ENCODE results near the gene RIN2.
"Not testable (repeated sequence)": the region's sequence is repeated elsewhere in the genome, so short reads cannot be mapped to it uniquely, and the experiment has no call there.

Gene RIN2

DNA sequence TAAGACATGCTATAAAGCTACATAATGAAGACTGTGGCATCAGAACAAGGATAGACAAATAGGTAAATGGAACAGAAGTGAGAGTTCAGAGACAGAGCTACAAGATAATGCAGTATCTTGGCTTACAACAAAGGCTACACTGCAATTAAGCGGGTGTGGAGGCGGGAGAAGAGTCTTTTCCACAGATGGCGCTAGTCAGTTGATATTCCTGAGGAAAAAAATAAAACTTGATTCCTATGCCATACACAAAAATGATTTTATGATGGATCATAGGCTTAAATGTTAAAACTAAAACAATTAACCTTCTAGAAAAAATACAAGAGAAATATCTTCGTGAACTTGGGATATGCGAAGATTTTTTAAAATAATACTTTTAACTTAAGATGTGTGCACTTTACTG lies 31.0 kb downstream of the RIN2 start:
- DNase-seq (ENCODE audit: low read depth) = no peak

DNA sequence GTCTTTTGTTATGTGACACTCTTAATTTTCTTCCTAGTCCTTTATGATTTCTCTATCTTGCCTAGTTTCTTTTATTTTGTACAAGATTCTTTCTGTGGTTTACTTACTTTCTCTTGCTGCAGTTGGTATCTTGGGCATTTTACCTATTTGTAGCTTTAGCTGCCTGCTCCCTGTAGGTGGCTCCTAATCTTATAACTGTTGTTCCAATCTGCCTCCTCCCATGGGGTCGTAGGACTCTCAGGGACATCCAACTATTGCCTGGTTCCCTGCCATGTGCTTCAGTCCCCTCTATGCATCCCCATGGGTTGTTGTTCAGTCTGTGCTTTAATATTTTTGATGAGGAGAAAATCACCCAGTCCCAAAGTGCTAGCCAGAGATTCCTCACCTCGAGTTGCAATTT lies 31.4 kb downstream of the RIN2 start:
- no peak for DNase-seq (ENCODE audit: low read depth)

DNA sequence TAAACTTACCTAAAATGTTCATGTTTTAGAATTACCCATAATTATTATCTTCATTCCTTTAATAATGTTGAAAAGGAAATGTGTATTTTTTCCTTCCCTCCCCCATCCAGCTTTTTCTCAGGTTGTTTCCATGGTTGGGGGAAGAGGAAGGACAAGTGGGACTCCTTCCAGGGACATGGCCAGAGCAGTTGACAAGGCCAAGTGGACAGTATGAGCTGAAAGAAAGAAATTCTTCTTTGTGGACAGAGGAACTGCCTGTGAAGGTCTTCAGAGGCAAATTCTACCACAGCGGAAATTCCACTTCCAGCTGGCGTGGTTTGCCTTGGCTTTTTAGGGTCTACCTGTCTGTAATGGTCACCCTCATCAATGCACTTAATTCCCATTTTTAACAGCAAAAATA lies 33.8 kb downstream of the RIN2 start:
- DNase-seq (ENCODE audit: low read depth) = no peak

GRCh38 chr20:19793716-19794115 lies 35.7 kb downstream of the RIN2 start:
- no peak for DNase-seq (ENCODE audit: low read depth)

- DNase-seq (ENCODE audit: low read depth) = no peak
Observed at GRCh38 chr20:19794941-19795340, 36.9 kb downstream of the RIN2 start.

GRCh38 chr20:19799325-19799724 lies 41.3 kb downstream of the RIN2 start:
- no peak for DNase-seq (ENCODE audit: low read depth)

DNA sequence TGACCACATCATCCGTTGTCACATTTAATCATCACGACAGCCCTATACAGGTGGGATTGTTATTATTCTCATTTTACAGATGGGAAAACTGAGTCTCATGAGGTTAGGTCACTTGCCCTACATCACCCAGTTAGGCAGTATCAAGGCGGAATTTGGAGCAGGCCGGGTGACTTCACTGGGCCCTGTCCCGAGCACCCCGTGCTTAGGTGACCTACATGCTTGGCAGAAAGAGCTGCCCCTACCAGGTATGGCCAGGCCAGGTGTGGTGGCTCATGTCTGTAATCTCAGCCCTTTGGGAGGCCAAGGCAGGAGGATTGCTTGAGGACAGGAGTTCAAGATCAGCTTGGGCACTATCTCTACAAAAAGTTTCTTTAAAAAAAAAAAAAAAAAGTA lies 44.0 kb downstream of the RIN2 start:
- no peak for DNase-seq (ENCODE audit: low read depth)

DNA sequence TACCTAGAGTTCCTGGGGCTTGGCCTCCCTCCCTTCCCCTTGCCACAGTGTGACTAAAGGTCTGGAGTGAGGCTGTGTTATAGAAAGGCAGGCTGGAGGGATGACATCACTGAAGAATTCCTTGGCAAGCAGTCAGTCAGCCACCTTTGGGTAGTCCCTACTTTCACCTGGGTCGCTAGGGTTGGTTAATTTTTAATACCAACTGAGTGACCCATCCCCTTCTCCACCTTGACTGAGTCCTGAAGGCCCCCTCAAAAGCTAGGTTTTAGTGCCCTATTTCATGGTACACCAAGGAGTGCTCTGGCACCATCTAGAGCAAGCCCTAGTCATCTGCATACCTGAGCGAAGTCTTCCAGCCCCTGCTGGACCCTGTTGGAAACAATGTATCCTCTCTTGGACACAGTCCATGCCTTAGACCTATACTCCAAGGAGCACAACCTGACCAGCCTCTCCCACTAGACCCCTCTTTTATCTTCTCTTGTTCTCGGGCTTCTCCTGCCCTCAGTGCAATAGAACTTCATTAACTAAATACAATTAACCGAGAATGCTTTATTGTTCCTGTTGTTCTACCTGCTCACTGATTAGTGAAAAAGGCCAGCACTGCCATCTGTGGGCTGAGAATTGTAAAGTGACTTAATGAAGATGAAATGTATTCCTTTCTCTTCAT lies 44.6 kb downstream of the RIN2 start:
- DNase-seq (ENCODE audit: low read depth) = no peak

DNA sequence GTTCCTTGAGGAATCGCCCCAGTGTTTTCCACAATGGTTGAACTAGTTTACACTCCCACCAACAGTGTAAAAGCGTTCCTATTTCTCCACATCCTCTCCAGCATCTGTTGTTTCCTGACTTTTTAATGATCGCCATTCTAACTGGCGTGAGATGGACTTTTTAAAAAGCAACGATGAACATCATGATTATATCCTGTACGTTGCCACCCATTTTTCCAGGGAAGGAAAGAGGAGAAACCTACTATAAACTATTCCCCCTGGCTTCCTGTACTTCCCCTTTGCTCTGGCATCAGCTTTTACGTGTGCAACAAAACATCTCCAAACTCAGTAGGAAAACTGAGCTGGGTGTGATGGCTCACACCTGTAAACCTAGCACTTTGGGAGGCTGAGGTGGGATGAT lies 48.2 kb downstream of the RIN2 start:
- not testable (repeated sequence) for DNase-seq (ENCODE audit: low read depth)

GRCh38 chr20:19806806-19807190 lies 48.7 kb downstream of the RIN2 start:
- DNase-seq (ENCODE audit: low read depth) = no peak

GRCh38 chr20:19807191-19807945 lies 49.3 kb downstream of the RIN2 start:
- no peak for DNase-seq (ENCODE audit: low read depth)
